Skeletal muscle cell (primary cell): Measurements from ENCODE around the gene KRTAP1-3.
"Not testable (repeated sequence)": the region's sequence is repeated elsewhere in the genome, so short reads cannot be mapped to it uniquely, and the experiment has no call there.

Source experiments
- DNase-seq: peaks from one replicate; pipeline ENCODE4 v3.0.0-alpha.2; 2010; ENCODE audit warnings: low read depth
- H3K4me3 ChIP-seq: 2 replicates; pipeline ENCODE4 v1.5.1; 2011; ENCODE audit warnings: low read depth, mild to moderate bottlenecking, control low read depth, low read length, moderate library complexity

KRTAP1-3 gene

DNA sequence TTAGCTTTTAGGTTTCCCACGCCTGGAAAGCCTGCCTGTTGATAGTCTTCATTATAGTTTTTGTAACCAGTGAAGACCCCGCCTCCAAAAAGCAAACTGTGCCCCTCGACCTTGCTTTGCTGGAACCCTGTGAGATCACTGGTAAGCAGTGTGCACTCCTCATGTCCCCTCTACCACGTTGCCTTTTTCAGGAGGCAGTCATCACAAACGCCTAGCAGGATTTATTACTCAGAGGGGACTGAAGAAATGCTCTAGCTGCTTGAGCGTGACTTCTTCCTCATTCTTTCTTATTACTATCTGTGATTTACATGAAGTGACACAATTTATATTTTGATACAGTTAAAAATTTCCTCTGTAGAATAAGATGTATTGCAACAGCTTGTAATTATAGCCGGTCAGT is 19.2 kb downstream of the KRTAP1-3 start:
- no peak for DNase-seq
- H3K4me3 ChIP-seq, result no peak overlapping the region

DNA sequence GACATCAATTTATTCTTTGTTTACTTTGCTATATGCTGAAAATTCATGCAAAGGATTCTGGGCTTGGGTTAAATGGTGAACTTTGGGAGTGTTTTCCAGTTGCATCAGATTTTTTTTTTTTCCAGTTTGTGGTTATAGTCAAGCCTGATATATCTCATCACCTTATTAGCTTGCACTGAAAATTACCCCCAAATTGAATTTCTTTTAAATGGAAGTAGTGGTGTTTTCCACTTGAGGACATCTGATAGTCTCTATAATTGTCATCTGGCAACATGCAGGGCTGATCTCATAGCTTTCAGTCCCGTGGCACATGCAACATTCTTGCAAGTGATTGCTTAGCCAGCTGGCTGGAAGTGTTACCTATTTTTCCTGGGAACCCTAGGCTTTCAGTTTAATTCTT is 21.1 kb downstream of the KRTAP1-3 start:
- H3K4me3 ChIP-seq, result no peak overlapping the region
- peak; percentile 24 for DNase-seq

DNA sequence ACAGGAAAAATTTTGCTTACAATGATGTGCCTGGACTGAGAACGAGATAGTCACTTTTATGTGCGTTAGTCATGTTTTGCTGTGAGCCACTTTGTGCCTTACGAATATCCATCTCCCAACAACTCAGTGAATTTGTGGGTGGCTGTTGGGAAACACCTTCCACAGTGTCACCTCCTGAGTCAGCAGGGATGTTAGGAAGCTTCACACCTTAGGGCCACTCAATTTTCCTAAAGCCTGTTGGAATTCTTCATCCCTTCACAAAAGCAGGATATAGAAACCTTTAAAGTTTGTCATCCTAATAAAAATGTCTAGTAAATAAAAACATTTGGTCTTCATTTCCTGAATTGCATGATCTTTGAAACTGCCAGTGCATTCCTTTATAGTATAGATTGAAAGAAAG is 21.5 kb downstream of the KRTAP1-3 start:
- no peak for DNase-seq
- H3K4me3 ChIP-seq, result no peak overlapping the region

DNA sequence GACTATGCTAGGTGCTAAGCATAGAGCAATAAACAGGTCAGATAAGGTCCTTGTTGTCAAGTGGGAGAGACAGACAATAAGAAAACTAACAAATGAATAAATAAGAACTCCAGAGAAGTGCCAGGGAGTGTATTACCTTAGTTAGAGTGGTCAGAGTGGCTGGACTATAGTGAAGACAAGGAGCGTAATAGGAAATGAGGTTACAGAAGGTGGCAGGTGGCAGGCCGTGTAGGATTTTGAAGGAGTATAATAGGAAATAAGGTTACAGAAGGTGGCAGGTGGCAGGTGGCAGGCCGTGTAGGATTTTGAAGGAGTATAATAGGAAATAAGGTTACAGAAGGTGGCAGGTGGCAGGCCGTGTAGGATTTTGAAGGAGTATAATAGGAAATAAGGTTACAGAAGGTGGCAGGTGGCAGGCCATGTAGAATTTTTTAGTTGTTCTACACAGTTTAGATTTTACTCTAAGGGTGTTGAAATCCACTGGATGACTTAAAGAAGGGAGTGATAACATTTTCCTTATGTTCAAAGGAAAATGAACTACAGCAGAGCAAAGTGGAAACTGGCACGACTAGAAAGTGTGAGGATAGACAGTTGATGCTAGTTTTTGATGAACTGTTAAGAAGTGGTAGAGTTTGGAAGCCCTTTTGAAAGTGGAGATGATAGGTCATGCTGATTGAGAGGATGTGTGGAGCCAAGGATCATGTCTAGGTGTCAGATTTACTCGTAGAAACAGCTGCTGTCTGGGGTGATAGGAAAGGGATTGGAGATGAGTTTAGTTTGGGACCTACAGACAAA is 22.2 kb downstream of the KRTAP1-3 start:
- no peak overlapping the region for H3K4me3 ChIP-seq
- no peak for DNase-seq

GRCh38 chr17:41010441-41010840 is 24.2 kb downstream of the KRTAP1-3 start:
- DNase-seq, result no peak
- H3K4me3 ChIP-seq, result no peak overlapping the region

- DNase-seq, result no peak
- no peak overlapping the region for H3K4me3 ChIP-seq
Observed at GRCh38 chr17:41009936-41010335, 24.7 kb downstream of the KRTAP1-3 start.

DNA sequence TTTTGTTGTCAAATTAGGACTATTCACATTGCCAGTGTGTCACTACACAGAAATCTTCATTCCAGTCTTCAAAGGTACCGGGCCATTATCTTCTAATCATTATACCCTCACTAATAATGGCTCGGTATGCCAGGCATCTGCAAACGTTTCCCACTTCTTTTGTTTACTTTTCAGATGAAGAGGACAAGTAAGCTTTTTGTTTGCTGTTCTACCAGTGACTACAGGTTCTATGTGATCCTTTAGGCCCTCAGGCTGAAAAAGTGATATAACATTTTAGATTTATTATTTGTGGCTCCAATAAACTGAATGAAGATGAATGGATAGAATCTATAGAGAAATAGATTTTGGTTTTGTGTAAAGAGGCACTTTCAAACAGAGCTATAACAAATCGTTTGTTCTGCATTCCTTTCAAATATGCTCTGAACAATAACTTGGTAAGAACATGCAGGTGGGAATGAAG is 25.3 kb downstream of the KRTAP1-3 start:
- DNase-seq, result no peak
- no peak overlapping the region for H3K4me3 ChIP-seq

GRCh38 chr17:41008811-41009210 is 25.9 kb downstream of the KRTAP1-3 start, which contains the start of gene KRTAP3-1:
Gene KRTAP3-1, minus strand, starts transcription at chr17:41009128. Its CDS starts 54 bp downstream, at chr17:41009074.
- no peak within 1 kb of the TSS for H3K4me3 ChIP-seq
- no peak for DNase-seq

DNA sequence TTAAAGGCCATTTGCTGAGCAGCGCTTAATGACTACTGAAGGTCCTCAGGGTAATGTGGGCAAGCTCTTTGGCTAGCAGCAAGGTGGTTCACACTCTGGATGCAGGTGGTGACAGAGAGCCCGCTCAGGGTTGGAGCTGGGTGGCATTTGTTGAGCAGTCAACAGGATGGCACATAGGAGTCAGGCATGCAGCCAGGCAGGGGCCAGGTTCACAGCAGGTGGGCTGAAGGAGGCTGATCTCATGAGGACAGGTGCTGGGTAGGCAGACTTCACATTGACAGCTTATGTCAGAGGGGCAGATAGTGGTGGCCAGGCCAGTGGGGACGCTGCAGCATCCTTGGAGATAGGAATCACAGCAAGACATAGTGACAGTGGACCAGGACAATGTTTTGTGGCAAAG is 30.3 kb downstream of the KRTAP1-3 start:
- H3K4me3 ChIP-seq, result no peak overlapping the region
- DNase-seq, result no peak

GRCh38 chr17:41003926-41004325 is 30.7 kb downstream of the KRTAP1-3 start:
- no peak for DNase-seq
- H3K4me3 ChIP-seq, result no peak overlapping the region

DNA sequence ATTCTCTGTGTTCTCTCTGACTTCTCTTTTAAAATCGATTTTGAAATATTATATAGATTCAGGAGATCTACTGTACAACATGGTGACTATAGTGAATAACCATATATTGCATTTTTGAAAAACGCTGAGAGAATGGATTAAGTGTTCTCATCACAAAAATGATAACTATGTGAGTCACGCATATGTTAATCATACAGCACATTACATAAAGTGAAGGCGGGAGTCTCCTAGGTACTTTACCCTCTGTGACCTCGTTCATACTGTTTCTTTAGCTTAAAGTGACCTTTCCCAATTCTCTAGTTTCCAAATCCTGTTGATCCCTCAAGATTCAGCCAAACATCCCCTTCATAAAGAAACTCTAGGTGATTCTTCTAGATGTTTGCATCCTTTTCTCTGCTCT is 31.9 kb downstream of the KRTAP1-3 start:
- no peak overlapping the region for H3K4me3 ChIP-seq
- DNase-seq, result no peak

- H3K4me3 ChIP-seq, result no peak overlapping the region
- no peak for DNase-seq
Observed at GRCh38 chr17:41001795-41002194, 32.9 kb downstream of the KRTAP1-3 start.

DNA sequence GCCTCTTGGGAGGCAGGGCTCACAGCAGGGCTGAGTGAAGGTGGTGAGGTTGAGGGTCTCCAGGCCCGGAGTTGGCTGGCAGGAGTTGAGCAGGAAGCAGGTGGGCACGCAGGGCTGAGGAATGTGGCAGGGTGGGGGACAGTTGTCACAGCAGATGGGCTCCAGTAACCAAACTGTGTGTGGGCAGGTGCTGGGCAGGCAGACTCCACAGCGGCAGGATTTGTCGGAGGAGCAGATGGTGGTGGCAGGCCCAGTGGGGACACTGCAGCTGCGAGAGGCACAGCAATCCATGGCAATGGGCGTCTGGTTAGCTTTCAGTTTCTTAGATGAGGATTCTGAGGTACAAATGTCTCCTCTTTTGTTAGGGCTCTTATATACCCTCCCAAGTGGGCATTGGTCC is 35.1 kb downstream of the KRTAP1-3 start, which contains the start of gene KRTAP3-2:
Gene KRTAP3-2, minus strand, starts transcription at position 344 of the 400 bp plus-strand sequence. Its CDS starts 53 bp downstream, at position 291.
- DNase-seq, H3K4me3 ChIP-seq: not testable (repeated sequence)

- H3K4me3 ChIP-seq, result no peak overlapping the region
- DNase-seq, result no peak
Observed at GRCh38 chr17:40997361-40997760, 37.3 kb downstream of the KRTAP1-3 start.

DNA sequence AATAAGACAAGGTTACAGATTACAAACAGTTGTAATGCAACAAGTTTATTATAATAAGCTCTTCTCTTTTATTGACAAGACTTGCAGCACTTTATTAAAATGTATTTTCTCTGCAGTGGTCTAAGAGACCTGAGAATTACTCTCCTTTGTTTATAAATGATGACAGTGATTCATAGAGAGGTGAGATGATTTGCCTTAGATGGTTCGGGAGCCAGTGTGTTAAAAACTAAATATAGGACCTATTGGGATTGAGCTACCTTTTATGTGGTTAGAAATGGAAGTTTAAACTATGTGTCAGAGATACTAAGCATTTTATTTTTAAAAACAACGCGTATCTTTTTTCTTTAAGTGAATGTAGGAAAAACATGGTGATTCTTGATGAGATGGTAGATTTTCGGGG is 37.8 kb downstream of the KRTAP1-3 start:
- no peak overlapping the region for H3K4me3 ChIP-seq
- DNase-seq, result no peak

GRCh38 chr17:40995116-40995515 is 39.6 kb downstream of the KRTAP1-3 start:
- no peak overlapping the region for H3K4me3 ChIP-seq
- DNase-seq, result no peak

GRCh38 chr17:40993839-40994238 is 40.8 kb downstream of the KRTAP1-3 start, which contains the start of gene KRTAP3-3:
Gene KRTAP3-3, minus strand, starts transcription at chr17:40994164. Its CDS starts 67 bp downstream, at chr17:40994097.
- no peak for DNase-seq
- H3K4me3 ChIP-seq, result no peak within 1 kb of the TSS

DNA sequence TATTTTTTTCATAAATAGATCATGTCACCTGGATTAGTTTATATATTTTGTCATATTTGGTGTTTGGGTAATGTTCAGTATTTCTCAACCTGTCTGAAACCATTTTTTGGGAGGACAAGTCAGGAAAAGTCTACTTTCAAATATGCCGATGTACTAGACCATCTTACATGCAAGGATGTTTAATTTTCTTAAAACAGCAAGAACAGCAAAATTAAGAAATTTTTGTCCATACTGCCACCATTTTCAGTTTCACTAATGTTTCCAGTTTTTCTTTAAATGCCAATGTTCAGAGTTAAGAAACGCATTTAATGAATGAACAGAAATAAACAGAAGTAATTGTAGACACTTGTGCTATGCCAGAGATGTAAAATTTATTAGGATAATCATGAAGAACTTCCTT is 41.6 kb downstream of the KRTAP1-3 start:
- DNase-seq, result no peak

DNA sequence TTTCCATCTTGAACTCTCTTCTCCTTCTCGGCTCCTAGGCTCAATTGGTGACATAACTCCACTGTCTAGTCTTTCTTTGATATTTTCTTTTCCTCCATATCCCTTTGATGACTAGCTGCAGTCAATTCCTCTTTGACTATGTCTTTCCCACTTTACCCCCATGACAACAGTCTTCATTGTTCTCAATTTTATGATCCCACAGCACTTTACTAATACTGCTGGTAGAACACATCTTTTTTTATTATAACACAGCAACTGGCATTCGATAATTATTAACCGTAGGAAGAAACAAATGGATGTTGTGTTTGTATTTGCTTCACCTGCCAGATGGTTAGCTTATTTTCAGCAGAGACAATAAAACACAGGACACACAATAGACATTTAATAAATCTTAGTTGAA is 42.0 kb downstream of the KRTAP1-3 start:
- no peak overlapping the region for H3K4me3 ChIP-seq

More for the DNA sequence above, 41.6 kb downstream of the KRTAP1-3 start:
- H3K4me3 ChIP-seq, result no peak overlapping the region

GRCh38 chr17:40986920-40987319 is 47.8 kb downstream of the KRTAP1-3 start:
- no peak for DNase-seq
- no peak overlapping the region for H3K4me3 ChIP-seq

More for the DNA sequence above, 42.0 kb downstream of the KRTAP1-3 start:
- DNase-seq, result no peak

GRCh38 chr17:40984226-40984625 is 50.4 kb downstream of the KRTAP1-3 start, which contains the start of gene KRT40:
Gene KRT40, minus strand, starts transcription at chr17:40984326. Its CDS starts 53 bp downstream, at chr17:40984273.
- DNase-seq, result no peak
- no peak within 1 kb of the TSS for H3K4me3 ChIP-seq
